ENCODE measurements around the gene CHCHD6.

DNA sequence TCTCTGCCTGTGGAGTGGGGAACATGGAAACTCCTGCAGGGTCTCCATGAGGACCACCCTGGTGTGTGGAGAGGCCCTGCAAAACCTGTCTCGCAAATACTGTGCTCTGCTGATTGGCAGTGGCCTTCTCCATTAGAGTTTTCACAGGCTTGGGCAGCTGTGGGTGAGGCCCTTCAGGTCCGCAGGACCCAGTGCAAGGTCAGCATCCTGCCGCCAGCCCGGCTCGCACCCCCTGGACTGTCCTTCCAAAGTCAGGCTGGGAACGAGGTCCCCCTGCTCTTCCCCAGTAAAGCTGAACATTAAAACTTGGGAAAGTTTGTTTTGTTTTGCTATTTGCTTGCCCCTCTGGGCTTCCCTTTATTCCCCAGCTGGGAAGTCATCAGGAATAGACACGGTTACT is 193.9 kb downstream of the CHCHD6 start:
- TF ChIP-seq POLR2A (IDR thresholded peaks at IDR 0.05; ENCODE audit: low read length): no peak
- no peak for TF ChIP-seq GATA1 (IDR thresholded peaks at IDR 0.05; ENCODE audit: low read depth, low read length)

Data from erythroblast (primary cell).